Astrocyte (in vitro differentiated cells and primary cell): ENCODE results near the gene NEURL3. TPM values are rescaled to one million over a fixed set of nuclear protein-coding genes. Genes with fewer than 3 reads are reported as not detected.
A peak's percentile ranks its signal among the peaks of the same experiment; 100 is the strongest.

Experiments
- DNase-seq: peaks from one replicate; pipeline ENCODE4 v3.0.0-alpha.2; 2010; ENCODE audit warnings: low read depth
- FAIRE-seq: peaks from 2 replicates; lab custom pipeline; 2011; peaks lifted over from hg19 to GRCh38; lab: Jason Lieb, UNC
- H2AFZ ChIP-seq: 2 replicates; pipeline ENCODE4 v1.6.0; 2012; ENCODE audit warnings: low read depth, low read length, inconsistent platforms
- H3K27ac ChIP-seq: 2 replicates; pipeline ENCODE4 v1.5.1; 2011; ENCODE audit warnings: low read depth, low read length, inconsistent platforms
- H3K27me3 ChIP-seq: 2 replicates; pipeline ENCODE4 v1.6.0; 2011; ENCODE audit warnings: low read length, inconsistent platforms; ENCODE audit not compliant: insufficient read depth
- H3K36me3 ChIP-seq: 2 replicates; pipeline ENCODE4 v1.5.1; 2011; ENCODE audit warnings: low read length, inconsistent platforms; ENCODE audit not compliant: insufficient read depth
- H3K4me1 ChIP-seq: 2 replicates; pipeline ENCODE4 v1.5.1; 2011; ENCODE audit warnings: low read length, inconsistent platforms; ENCODE audit not compliant: insufficient read depth
- H3K4me2 ChIP-seq: 2 replicates; pipeline ENCODE4 v1.6.0; 2012; ENCODE audit warnings: low read length, inconsistent platforms
- H3K4me3 ChIP-seq: 2 replicates; pipeline ENCODE4 v1.5.1; 2011; ENCODE audit warnings: low read depth, mild to moderate bottlenecking, low read length, inconsistent platforms; ENCODE audit not compliant: insufficient read depth
- H3K79me2 ChIP-seq: 2 replicates; pipeline ENCODE4 v1.6.0; 2012; ENCODE audit warnings: mild to moderate bottlenecking, low read length, inconsistent platforms; ENCODE audit not compliant: insufficient read depth
- H3K9ac ChIP-seq: 2 replicates; pipeline ENCODE4 v1.6.0; 2012; ENCODE audit warnings: mild to moderate bottlenecking, low read length, inconsistent platforms
- H3K9me3 ChIP-seq: 2 replicates; pipeline ENCODE4 v1.5.1; 2012; ENCODE audit warnings: low read depth, mild to moderate bottlenecking, low read length, inconsistent platforms; ENCODE audit not compliant: insufficient read depth
- H4K20me1 ChIP-seq: 2 replicates; pipeline ENCODE4 v1.6.0; 2012; ENCODE audit warnings: low read length, inconsistent platforms; ENCODE audit not compliant: insufficient read depth
- H3K27ac Mint-ChIP-seq: one replicate; pipeline ENCODE4 v1.8.0; 2021; ENCODE audit warnings: mild to moderate bottlenecking, mixed read lengths; ENCODE audit not compliant: unreplicated experiment
- H3K27me3 Mint-ChIP-seq: one replicate; pipeline ENCODE4 v1.8.0; 2021; ENCODE audit warnings: low read depth, mixed read lengths; ENCODE audit not compliant: unreplicated experiment
- H3K36me3 Mint-ChIP-seq: one replicate; pipeline ENCODE4 v1.8.0; 2021; ENCODE audit warnings: low read depth, mixed read lengths; ENCODE audit not compliant: unreplicated experiment
- H3K4me1 Mint-ChIP-seq: one replicate; pipeline ENCODE4 v1.8.0; 2021; ENCODE audit warnings: low read depth, mixed read lengths; ENCODE audit not compliant: unreplicated experiment
- H3K4me3 Mint-ChIP-seq: one replicate; pipeline ENCODE4 v1.8.0; 2021; ENCODE audit warnings: mild to moderate bottlenecking, moderate library complexity, mixed read lengths; ENCODE audit not compliant: unreplicated experiment
- H3K9me3 Mint-ChIP-seq: one replicate; pipeline ENCODE4 v1.8.0; 2021; ENCODE audit warnings: mild to moderate bottlenecking, mixed read lengths; ENCODE audit not compliant: unreplicated experiment
- EZH2 ChIP-seq: IDR thresholded peaks from 2 replicates; pipeline ENCODE4 v1.6.1; 2012; ENCODE audit warnings: mild to moderate bottlenecking, low read length, inconsistent platforms; ENCODE audit not compliant: insufficient read depth
- total RNA-seq: library from RNA; stranded (reverse); gene quantifications from 2 replicates; pipeline ENCODE4 v1.2.1, GENCODE V29; 2021
- TF ChIP-seq, protein P1 (sequence below): IDR thresholded peaks from 2 replicates; pipeline ENCODE4 v1.5.1; 2011; ENCODE audit warnings: low read depth, mild to moderate bottlenecking, inconsistent platforms, low read length, moderate library complexity; ENCODE audit not compliant: insufficient read depth

NEURL3 gene
- total RNA-seq, 1 donor from 2014 or later: 0.34 TPM

DNA sequence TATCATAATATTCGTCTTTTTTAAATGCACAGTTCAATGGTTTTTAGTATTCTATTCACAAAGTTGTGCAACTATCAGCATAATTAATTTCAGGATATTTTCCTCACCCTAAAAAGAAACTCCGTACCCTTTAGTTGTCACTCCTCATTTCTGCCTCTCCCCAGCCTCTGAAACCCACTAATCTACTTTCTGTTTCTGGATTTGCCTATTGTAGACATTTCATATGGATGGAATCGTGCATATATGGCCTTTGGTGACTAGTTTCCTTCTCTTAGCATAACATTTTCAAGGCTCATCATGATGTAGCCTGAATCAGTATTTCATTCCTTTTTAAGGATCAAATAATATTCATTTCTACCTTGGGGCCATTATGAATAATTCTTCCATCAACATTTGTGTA lies 18.5 kb downstream of the NEURL3 start:
- H3K27me3 ChIP-seq: peaks cover 1% of the 10 kb centered on the region
- H3K9me3 ChIP-seq: no peaks in the 10 kb centered on the region
- Mint-ChIP-seq H3K4me1 (peaks cover 6% of the 10 kb centered on the region), H3K27ac (peak overlapping the region; percentile 84), H3K27me3 (peaks cover 2% of the 10 kb centered on the region), H3K4me3 (peak overlapping the region; percentile 40), H3K36me3 (no peaks in the 10 kb centered on the region), H3K9me3 (peaks cover 10% of the 10 kb centered on the region)
- H3K4me1 ChIP-seq: peaks cover 4% of the 10 kb centered on the region
- H3K27ac ChIP-seq: no peak overlapping the region
- H3K36me3 ChIP-seq: no peaks in the 10 kb centered on the region
- DNase-seq (no peak), FAIRE-seq (no peak)
- H3K4me3 ChIP-seq: no peak overlapping the region
- H4K20me1 ChIP-seq: no peaks in the 10 kb centered on the region
- TF ChIP-seq, protein P1, sequence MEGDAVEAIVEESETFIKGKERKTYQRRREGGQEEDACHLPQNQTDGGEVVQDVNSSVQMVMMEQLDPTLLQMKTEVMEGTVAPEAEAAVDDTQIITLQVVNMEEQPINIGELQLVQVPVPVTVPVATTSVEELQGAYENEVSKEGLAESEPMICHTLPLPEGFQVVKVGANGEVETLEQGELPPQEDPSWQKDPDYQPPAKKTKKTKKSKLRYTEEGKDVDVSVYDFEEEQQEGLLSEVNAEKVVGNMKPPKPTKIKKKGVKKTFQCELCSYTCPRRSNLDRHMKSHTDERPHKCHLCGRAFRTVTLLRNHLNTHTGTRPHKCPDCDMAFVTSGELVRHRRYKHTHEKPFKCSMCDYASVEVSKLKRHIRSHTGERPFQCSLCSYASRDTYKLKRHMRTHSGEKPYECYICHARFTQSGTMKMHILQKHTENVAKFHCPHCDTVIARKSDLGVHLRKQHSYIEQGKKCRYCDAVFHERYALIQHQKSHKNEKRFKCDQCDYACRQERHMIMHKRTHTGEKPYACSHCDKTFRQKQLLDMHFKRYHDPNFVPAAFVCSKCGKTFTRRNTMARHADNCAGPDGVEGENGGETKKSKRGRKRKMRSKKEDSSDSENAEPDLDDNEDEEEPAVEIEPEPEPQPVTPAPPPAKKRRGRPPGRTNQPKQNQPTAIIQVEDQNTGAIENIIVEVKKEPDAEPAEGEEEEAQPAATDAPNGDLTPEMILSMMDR: no peak
- no peak for TF ChIP-seq EZH2
- H2AFZ ChIP-seq: no peak overlapping the region
- H3K9ac ChIP-seq: no peak overlapping the region
- peak overlapping the region; percentile 90 for H3K4me2 ChIP-seq
- no peaks in the 10 kb centered on the region for H3K79me2 ChIP-seq

DNA sequence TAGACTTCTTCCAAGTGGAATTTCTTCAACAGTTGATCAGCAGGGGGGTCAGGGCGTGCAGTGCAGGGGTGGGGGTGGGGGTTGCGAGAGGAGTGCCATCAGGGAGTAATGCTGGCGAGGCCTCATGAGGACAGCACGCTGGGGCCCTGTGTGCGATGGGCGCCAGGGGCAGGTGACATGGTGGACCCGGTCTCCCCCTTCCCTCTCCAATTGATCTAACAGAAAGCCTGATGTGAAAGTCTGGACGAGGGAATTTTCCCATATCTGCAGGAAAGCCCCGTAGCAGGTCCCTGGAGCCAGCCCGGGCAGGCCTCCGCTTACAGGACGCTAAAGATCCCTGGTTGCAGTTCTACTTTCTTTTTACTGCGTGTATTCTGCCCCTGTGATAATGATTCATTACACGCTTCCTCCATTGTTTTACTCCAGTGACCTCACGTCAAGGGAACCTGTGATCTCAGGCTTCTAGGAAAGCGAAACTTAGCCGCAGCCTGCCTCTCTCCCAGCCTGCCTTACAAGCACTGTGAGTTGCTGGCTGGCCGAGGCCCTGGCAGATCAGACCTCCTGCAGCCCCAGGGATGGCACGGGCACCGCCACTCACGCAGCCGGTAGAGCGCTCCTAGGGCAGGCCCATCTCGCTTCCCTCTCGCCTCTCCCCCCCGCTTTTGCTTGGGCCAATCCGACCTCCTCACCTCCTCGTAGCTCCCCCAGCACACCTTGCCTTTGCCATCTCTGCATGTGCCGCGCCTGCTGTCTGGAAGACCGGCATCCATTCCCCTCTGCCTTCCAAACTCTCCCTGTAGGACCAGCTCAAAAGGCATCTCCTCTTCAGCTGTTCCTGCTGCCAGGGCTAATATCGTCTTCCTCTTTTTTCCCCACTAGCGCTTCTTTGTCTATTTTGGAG lies 19.2 kb downstream of the NEURL3 start:
- Mint-ChIP-seq H3K4me3 (peak overlapping the region; percentile 40), H3K27ac (peak overlapping the region; percentile 84), H3K4me1 (peaks cover 6% of the 10 kb centered on the region), H3K27me3 (peaks cover 2% of the 10 kb centered on the region), H3K9me3 (peaks cover 10% of the 10 kb centered on the region), H3K36me3 (no peaks in the 10 kb centered on the region)
- Histone ChIP-seq H3K36me3 (no peaks in the 10 kb centered on the region), H2AFZ (peak overlapping the region; percentile 98), H3K4me2 (peak overlapping the region; percentile 90), H3K27ac (peak overlapping the region; percentile 31), H3K9me3 (no peaks in the 10 kb centered on the region), H3K27me3 (no peaks in the 10 kb centered on the region), H3K9ac (peak overlapping the region; percentile 77), H3K79me2 (no peaks in the 10 kb centered on the region), H4K20me1 (no peaks in the 10 kb centered on the region), H3K4me1 (peaks cover 4% of the 10 kb centered on the region), H3K4me3 (peak overlapping the region; percentile 61)
- DNase-seq (peak; percentile 88), FAIRE-seq (no peak)
- no peak for TF ChIP-seq EZH2

DNA sequence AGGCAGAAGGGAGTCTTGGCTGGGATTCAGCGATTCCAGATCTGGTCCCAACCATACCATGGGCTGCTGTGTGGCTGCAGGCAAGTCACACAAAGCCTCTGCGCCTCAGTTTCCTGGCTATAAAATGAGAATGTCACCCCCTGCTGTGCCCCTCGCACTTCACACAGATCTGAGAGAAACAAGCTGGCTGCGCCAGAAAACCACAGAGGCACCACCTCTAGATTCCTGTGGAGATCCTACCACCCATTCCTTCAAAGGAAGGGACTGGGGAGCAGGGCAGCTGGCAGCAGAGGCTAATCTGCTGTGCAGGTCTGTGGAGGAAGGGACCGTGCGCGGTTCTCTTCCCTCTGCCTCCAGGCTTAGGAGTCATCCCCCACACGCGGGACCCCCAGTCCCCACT lies 19.8 kb downstream of the NEURL3 start:
- H3K27ac Mint-ChIP-seq: no peak overlapping the region
- FAIRE-seq (no peak), DNase-seq (no peak)
- H3K27me3 Mint-ChIP-seq: peaks cover 2% of the 10 kb centered on the region
- Histone ChIP-seq H3K9ac (peak overlapping the region; percentile 77), H3K4me3 (no peak overlapping the region), H3K4me1 (peaks cover 4% of the 10 kb centered on the region), H3K4me2 (peak overlapping the region; percentile 90), H3K27ac (no peak overlapping the region), H3K36me3 (no peaks in the 10 kb centered on the region), H2AFZ (no peak overlapping the region), H4K20me1 (no peaks in the 10 kb centered on the region), H3K9me3 (no peaks in the 10 kb centered on the region), H3K79me2 (no peaks in the 10 kb centered on the region), H3K27me3 (no peaks in the 10 kb centered on the region)
- H3K4me3 Mint-ChIP-seq: no peak overlapping the region
- TF ChIP-seq EZH2: no peak
- TF ChIP-seq, protein P1: no peak
- peaks cover 6% of the 10 kb centered on the region for H3K4me1 Mint-ChIP-seq
- no peaks in the 10 kb centered on the region for H3K36me3 Mint-ChIP-seq
- peaks cover 10% of the 10 kb centered on the region for H3K9me3 Mint-ChIP-seq
